Mesenchymal stem cell (in vitro differentiated cells and primary cell): ENCODE results near the gene MRPS27.

ENCODE experiments used
- DNase-seq: peaks from one replicate; pipeline ENCODE4 v3.0.0-alpha.2; 2013
- H2AFZ ChIP-seq: one replicate; pipeline ENCODE4 v1.6.1; 2013; ENCODE audit warnings: low read depth, mild to moderate bottlenecking, control low read depth, inconsistent platforms, low read length, moderate library complexity
- H2AK5ac ChIP-seq: 2 replicates; pipeline ENCODE4 v1.6.1; 2013; ENCODE audit warnings: low read length, moderate library complexity, mild to moderate bottlenecking, inconsistent platforms; ENCODE audit not compliant: severe bottlenecking
- H2BK120ac ChIP-seq: one replicate; pipeline ENCODE4 v1.6.1; 2013; ENCODE audit warnings: low read depth, mild to moderate bottlenecking, inconsistent platforms, low read length, moderate library complexity
- H2BK12ac ChIP-seq, 2 experiments: one replicate each; pipeline ENCODE4 v1.6.1; 2013; ENCODE audit warnings: inconsistent platforms in 2 of 2, low read length in 2 of 2, mild to moderate bottlenecking in 2 of 2, moderate library complexity in 2 of 2, control low read depth in 1 of 2
- H2BK15ac ChIP-seq: one replicate; pipeline ENCODE4 v1.6.1; 2013; ENCODE audit warnings: mild to moderate bottlenecking, low read depth, inconsistent platforms; ENCODE audit not compliant: poor library complexity, severe bottlenecking
- H2BK5ac ChIP-seq: 2 replicates; pipeline ENCODE4 v1.6.1; 2013; ENCODE audit warnings: low read depth, mild to moderate bottlenecking, low read length, control low read depth, inconsistent platforms; ENCODE audit not compliant: poor library complexity, severe bottlenecking
- H3K14ac ChIP-seq, 2 experiments: one replicate each; pipeline ENCODE4 v1.6.1; 2013; ENCODE audit warnings: inconsistent platforms in 2 of 2, low read length in 2 of 2, control low read depth in 1 of 2, mild to moderate bottlenecking in 1 of 2, moderate library complexity in 1 of 2
- H3K18ac ChIP-seq, 2 experiments: one replicate each; pipeline ENCODE4 v1.6.1; 2013; ENCODE audit warnings: inconsistent platforms in 2 of 2, low read length in 2 of 2, control low read depth in 1 of 2, low read depth in 1 of 2, mild to moderate bottlenecking in 1 of 2
- H3K23ac ChIP-seq, 2 experiments: one replicate each; pipeline ENCODE4 v1.6.1; 2013; ENCODE audit warnings: inconsistent platforms in 2 of 2, low read length in 2 of 2, mild to moderate bottlenecking in 2 of 2, moderate library complexity in 2 of 2, control low read depth in 1 of 2
- H3K27ac ChIP-seq: 2 replicates; pipeline ENCODE4 v1.5.1; 2013; ENCODE audit warnings: mild to moderate bottlenecking, moderate library complexity, low read length, control low read depth, inconsistent platforms; ENCODE audit not compliant: poor library complexity, severe bottlenecking
- H3K27me3 ChIP-seq, 2 experiments: 2 replicates each; pipeline versions ENCODE4 v1.6.1 to v1.7.0; 2013; ENCODE audit warnings: low read length in 2 of 2, mild to moderate bottlenecking in 2 of 2, moderate library complexity in 2 of 2, control low read depth in 1 of 2, inconsistent platforms in 1 of 2; ENCODE audit not compliant: control insufficient read depth in 1 of 2, insufficient read depth in 1 of 2
- H3K36me3 ChIP-seq, 2 experiments: 2 replicates each; pipeline versions ENCODE4 v1.6.1 to v1.7.0; 2013; ENCODE audit warnings: low read length in 2 of 2, control low read depth in 1 of 2, inconsistent platforms in 1 of 2, low read depth in 1 of 2, mild to moderate bottlenecking in 1 of 2; ENCODE audit not compliant: insufficient read depth in 2 of 2, control insufficient read depth in 1 of 2
- H3K4ac ChIP-seq, 2 experiments: one replicate each; pipeline ENCODE4 v1.6.1; 2013; ENCODE audit warnings: inconsistent platforms in 2 of 2, low read length in 2 of 2, mild to moderate bottlenecking in 2 of 2, moderate library complexity in 2 of 2, control low read depth in 1 of 2, low read depth in 1 of 2
- H3K4me1 ChIP-seq: 2 replicates; pipeline ENCODE4 v1.6.1; 2013; ENCODE audit warnings: low read depth, low read length, control low read depth; ENCODE audit not compliant: control insufficient read depth, insufficient read depth
- H3K4me2 ChIP-seq: 2 replicates; pipeline ENCODE4 v1.6.1; 2013; ENCODE audit warnings: low read length, mild to moderate bottlenecking, inconsistent platforms; ENCODE audit not compliant: poor library complexity, severe bottlenecking
- H3K4me3 ChIP-seq, 2 experiments: 2 replicates each; pipeline versions ENCODE4 v1.5.1 to v1.7.0; 2013; ENCODE audit warnings: low read length in 2 of 2, mild to moderate bottlenecking in 2 of 2, control low read depth in 1 of 2, low read depth in 1 of 2; ENCODE audit not compliant: insufficient read depth in 1 of 2
- H3K79me1 ChIP-seq: replicated peaks from 2 replicates; pipeline ENCODE4 v1.6.1; 2013; ENCODE audit warnings: mild to moderate bottlenecking, control low read depth, low read length, inconsistent platforms; ENCODE audit not compliant: poor library complexity, severe bottlenecking
- H3K9ac ChIP-seq: 2 replicates; pipeline ENCODE4 v1.7.0; 2013; ENCODE audit warnings: mild to moderate bottlenecking, low read length, moderate library complexity
- H3K9me3 ChIP-seq: 2 replicates; pipeline ENCODE4 v1.7.0; 2013; ENCODE audit warnings: mild to moderate bottlenecking, low read length; ENCODE audit not compliant: control insufficient read depth
- H4K8ac ChIP-seq: one replicate; pipeline ENCODE4 v1.6.1; 2013; ENCODE audit warnings: inconsistent platforms, mild to moderate bottlenecking, low read length, moderate library complexity
- H4K91ac ChIP-seq: one replicate; pipeline ENCODE4 v1.6.1; 2013; ENCODE audit warnings: mild to moderate bottlenecking, low read length, inconsistent platforms
- WGBS: methylation state at CpG from one replicate; pipeline ENCODE4 v1.1.7; 2013; ENCODE audit warnings: mixed read lengths; 5-methylcytosine and 5-hydroxymethylcytosine counted together

Gene MRPS27

DNA sequence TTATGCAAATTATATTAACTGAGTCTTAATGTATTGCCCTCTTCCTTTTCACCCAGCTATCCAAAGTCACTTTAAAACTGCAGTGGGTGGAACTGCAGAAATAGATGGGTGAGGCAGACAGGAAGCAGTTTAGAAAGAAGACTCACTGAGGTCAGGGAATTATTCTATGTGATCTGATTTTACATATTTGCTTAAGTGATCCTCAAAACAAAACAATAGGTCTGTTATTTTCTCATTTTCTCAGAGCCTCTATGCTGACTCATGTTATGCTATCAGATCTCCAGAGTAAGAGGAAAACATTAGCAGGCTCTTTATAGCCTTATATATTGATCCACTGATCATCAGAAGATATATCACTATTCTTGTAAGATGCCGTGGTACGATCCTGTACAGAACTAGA, 63.5 kb downstream of the MRPS27 start:
- Histone ChIP-seq H3K27ac (peak overlapping the region; percentile 10), H3K23ac (no peak overlapping the region), H3K18ac (no peak overlapping the region), H2BK12ac (no peak overlapping the region), H2BK15ac (no peak overlapping the region), H2AK5ac (no peak overlapping the region), H2BK5ac (no peak overlapping the region), H3K27me3 (no peaks in the 10 kb centered on the region), H4K91ac (no peak overlapping the region), H3K79me1 (peaks cover 18% of the 10 kb centered on the region), H4K8ac (no peak overlapping the region), H3K9ac (no peak overlapping the region), H3K4me2 (no peak overlapping the region), H3K36me3 (peaks cover 0 to 3% of the 10 kb centered on the region in 2 experiments), H3K4me1 (no peaks in the 10 kb centered on the region), H3K4ac (no peak overlapping the region), H3K4me3 (no peak overlapping the region), H2BK120ac (no peak overlapping the region), H2AFZ (no peak overlapping the region), H3K9me3 (no peaks in the 10 kb centered on the region), H3K14ac (no peak overlapping the region)
- WGBS = 94% methylated on average over 2 of the region's 2 CpGs
- DNase-seq = no peak

DNA sequence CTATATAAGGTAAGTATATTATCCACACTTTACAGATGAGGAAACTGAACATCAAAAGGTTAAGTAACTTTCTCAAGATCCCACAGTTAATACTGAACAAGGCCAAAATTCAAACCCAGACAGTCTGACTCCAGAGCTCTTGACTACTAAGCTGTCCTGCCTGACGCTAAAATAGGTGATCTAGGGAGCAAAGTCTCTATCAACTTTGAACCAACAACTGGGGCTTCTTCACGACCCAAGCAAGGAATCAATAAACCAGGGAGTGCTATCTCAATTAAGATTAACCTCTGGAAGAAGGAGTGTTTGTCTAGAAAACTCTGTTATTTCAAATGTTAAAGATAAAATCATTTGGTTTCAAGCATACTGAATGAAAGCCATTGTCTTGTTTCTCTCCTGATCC, 64.4 kb downstream of the MRPS27 start:
- H2AFZ ChIP-seq = no peak overlapping the region
- H3K4me2 ChIP-seq = no peak overlapping the region
- H3K36me3 ChIP-seq = peaks cover 0 to 3% of the 10 kb centered on the region in 2 experiments
- no peaks in the 10 kb centered on the region for H3K27me3 ChIP-seq
- no peak overlapping the region for H3K4ac ChIP-seq
- no peak overlapping the region for H3K27ac ChIP-seq
- H2BK120ac ChIP-seq = no peak overlapping the region
- no peaks in the 10 kb centered on the region for H3K4me1 ChIP-seq
- H2BK12ac ChIP-seq = no peak overlapping the region
- 88% methylated on average over 1 of the region's 2 CpGs for WGBS
- H2AK5ac ChIP-seq = no peak overlapping the region
- H4K8ac ChIP-seq = no peak overlapping the region
- no peak overlapping the region for H3K18ac ChIP-seq
- H3K23ac ChIP-seq = no peak overlapping the region
- no peak for DNase-seq
- H4K91ac ChIP-seq = no peak overlapping the region
- no peak overlapping the region for H2BK15ac ChIP-seq
- no peak overlapping the region for H2BK5ac ChIP-seq
- no peaks in the 10 kb centered on the region for H3K9me3 ChIP-seq
- no peak overlapping the region for H3K14ac ChIP-seq
- H3K79me1 ChIP-seq = peaks cover 14% of the 10 kb centered on the region
- no peak overlapping the region for H3K9ac ChIP-seq
- H3K4me3 ChIP-seq = no peak overlapping the region

DNA sequence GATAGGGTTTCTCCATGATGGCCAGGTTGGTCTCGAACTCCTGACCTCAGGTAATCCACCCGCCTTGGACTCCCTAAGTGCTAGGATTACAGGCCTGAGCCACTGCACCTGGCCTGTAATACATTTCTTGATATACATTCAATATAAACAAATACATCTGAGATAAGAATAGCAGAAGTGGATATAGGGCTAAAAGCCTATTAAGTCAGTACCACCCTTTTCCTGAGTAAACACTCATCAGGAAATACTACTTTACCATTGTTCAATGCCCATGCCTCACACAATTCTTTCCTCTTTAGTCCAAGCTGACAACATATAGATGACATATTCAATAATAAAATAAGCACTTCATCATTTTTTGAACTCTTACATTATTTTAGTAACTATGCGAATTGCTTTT, 64.8 kb downstream of the MRPS27 start:
- Histone ChIP-seq H4K91ac (no peak overlapping the region), H3K79me1 (peaks cover 16% of the 10 kb centered on the region), H3K18ac (no peak overlapping the region), H2AFZ (no peak overlapping the region), H3K9ac (no peak overlapping the region), H3K4me1 (no peaks in the 10 kb centered on the region), H4K8ac (no peak overlapping the region), H3K27me3 (no peaks in the 10 kb centered on the region), H3K9me3 (no peaks in the 10 kb centered on the region), H3K4me2 (no peak overlapping the region), H3K14ac (no peak overlapping the region), H3K4me3 (no peak overlapping the region), H2BK15ac (no peak overlapping the region), H3K4ac (no peak overlapping the region), H2BK120ac (no peak overlapping the region), H3K23ac (no peak overlapping the region), H2AK5ac (no peak overlapping the region), H2BK12ac (no peak overlapping the region), H3K27ac (no peak overlapping the region), H3K36me3 (peaks cover 0 to 3% of the 10 kb centered on the region in 2 experiments), H2BK5ac (no peak overlapping the region)
- no peak for DNase-seq
- 100% methylated on average over 2 of the region's 3 CpGs for WGBS

DNA sequence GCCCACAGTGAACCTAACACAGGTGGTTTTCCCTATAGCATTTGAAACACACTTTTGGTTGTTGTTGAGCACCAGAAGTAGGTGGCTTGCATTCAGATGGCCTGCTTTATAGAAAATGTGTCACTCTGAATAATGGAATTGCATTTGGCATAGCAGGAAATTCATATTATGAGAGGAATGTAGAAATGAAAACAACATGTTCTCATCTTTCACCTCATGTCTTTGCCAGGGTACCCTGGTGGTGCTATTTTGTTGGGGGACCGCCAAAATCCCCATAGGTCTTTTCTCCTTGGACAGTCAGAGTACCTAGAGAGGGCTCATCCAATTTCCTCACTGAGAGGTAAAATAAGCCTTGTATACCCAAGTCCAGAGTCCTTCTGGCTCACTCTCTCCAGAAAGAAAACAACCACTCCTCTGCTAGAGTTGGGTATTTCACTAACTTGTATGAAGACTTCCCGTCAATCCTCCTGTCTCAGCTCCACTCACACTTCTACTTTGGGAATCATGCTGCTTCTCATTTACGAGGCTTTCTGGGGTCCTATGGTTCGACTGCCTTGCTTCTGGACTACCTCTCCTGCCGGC, 67.4 kb downstream of the MRPS27 start:
- Histone ChIP-seq H3K36me3 (no peaks in the 10 kb centered on the region), H3K4ac (no peak overlapping the region), H3K9me3 (no peaks in the 10 kb centered on the region), H3K4me3 (no peak overlapping the region), H3K18ac (peak overlapping the region in 1 of 2 experiments; percentile 9), H4K8ac (no peak overlapping the region), H4K91ac (no peak overlapping the region), H3K27ac (no peak overlapping the region), H2BK5ac (no peak overlapping the region), H2BK120ac (no peak overlapping the region), H3K4me1 (peaks cover 1% of the 10 kb centered on the region), H2AK5ac (no peak overlapping the region), H3K14ac (no peak overlapping the region), H2AFZ (no peak overlapping the region), H2BK12ac (no peak overlapping the region), H3K79me1 (peaks cover 15% of the 10 kb centered on the region), H3K27me3 (no peaks in the 10 kb centered on the region), H3K9ac (no peak overlapping the region), H3K23ac (no peak overlapping the region), H2BK15ac (no peak overlapping the region), H3K4me2 (no peak overlapping the region)
- DNase-seq = no peak
- WGBS = 97% methylated on average over 5 of the region's 5 CpGs
